RWPE2 (cell line): ENCODE results near the gene C3AR1.

Experiments used
- ATAC-seq: fragments of 200-7000 bp; cut with Tn5 transposase; 3 replicates; pipeline ENCODE4 v1.9.1; 2021; ENCODE audit warnings: low read depth
- DNase-seq: peaks from one replicate; pipeline ENCODE4 v3.0.0-alpha.2; 2020; ENCODE audit warnings: low spot score
- H3K27ac ChIP-seq: fragments of 450-650 bp; 2 replicates; pipeline ENCODE4 v1.5.1; 2017; ENCODE audit warnings: mild to moderate bottlenecking; ENCODE audit not compliant: poor library complexity, severe bottlenecking
- H3K27me3 ChIP-seq: fragments of 250-450 bp; sonication (Bioruptor Pico); 2 replicates; pipeline ENCODE4 v1.5.1; 2021; ENCODE audit warnings: mild to moderate bottlenecking, moderate library complexity; ENCODE audit not compliant: insufficient read depth, poor library complexity, severe bottlenecking
- H3K36me3 ChIP-seq: fragments of 250-450 bp; sonication (Bioruptor Pico); 2 replicates; pipeline ENCODE4 v1.5.1; 2020; ENCODE audit warnings: low read depth, mild to moderate bottlenecking, moderate library complexity
- H3K4me1 ChIP-seq: fragments of 250-450 bp; sonication (Bioruptor Pico); 2 replicates; pipeline ENCODE4 v1.5.1; 2021; ENCODE audit warnings: mild to moderate bottlenecking, moderate library complexity; ENCODE audit not compliant: insufficient read depth, poor library complexity, severe bottlenecking
- H3K4me3 ChIP-seq: fragments of 250-450 bp; sonication (Bioruptor Pico); 2 replicates; pipeline ENCODE4 v1.5.1; 2021; ENCODE audit warnings: mild to moderate bottlenecking, moderate library complexity; ENCODE audit not compliant: severe bottlenecking
- H3K9me3 ChIP-seq: fragments of 250-450 bp; sonication (Bioruptor Pico); 2 replicates; pipeline ENCODE4 v1.5.1; 2021; ENCODE audit warnings: mild to moderate bottlenecking, moderate library complexity; ENCODE audit not compliant: severe bottlenecking
- TF ChIP-seq, protein P1 (sequence below): fragments of 450-650 bp; IDR thresholded peaks from one replicate; pipeline ENCODE4 v1.5.1; 2017; ENCODE audit warnings: mild to moderate bottlenecking, moderate library complexity; ENCODE audit not compliant: poor library complexity, severe bottlenecking

C3AR1 gene

GRCh38 chr12:8082808-8083100, 16.6 kb upstream of the C3AR1 start:
- H3K4me1 ChIP-seq, result peaks cover 3% of the 10 kb centered on the region
- peak overlapping the region; percentile 65 for H3K27ac ChIP-seq

GRCh38 chr12:8081251-8081920, 15.2 kb upstream of the C3AR1 start:
- TF ChIP-seq, protein P1, sequence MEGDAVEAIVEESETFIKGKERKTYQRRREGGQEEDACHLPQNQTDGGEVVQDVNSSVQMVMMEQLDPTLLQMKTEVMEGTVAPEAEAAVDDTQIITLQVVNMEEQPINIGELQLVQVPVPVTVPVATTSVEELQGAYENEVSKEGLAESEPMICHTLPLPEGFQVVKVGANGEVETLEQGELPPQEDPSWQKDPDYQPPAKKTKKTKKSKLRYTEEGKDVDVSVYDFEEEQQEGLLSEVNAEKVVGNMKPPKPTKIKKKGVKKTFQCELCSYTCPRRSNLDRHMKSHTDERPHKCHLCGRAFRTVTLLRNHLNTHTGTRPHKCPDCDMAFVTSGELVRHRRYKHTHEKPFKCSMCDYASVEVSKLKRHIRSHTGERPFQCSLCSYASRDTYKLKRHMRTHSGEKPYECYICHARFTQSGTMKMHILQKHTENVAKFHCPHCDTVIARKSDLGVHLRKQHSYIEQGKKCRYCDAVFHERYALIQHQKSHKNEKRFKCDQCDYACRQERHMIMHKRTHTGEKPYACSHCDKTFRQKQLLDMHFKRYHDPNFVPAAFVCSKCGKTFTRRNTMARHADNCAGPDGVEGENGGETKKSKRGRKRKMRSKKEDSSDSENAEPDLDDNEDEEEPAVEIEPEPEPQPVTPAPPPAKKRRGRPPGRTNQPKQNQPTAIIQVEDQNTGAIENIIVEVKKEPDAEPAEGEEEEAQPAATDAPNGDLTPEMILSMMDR, result no peak
- no peaks in the 10 kb centered on the region for H3K27me3 ChIP-seq
- H3K4me1 ChIP-seq, result peaks cover 3% of the 10 kb centered on the region
- DNase-seq, result no peak
- H3K4me3 ChIP-seq, result peak overlapping the region; percentile 60
- no peaks in the 10 kb centered on the region for H3K9me3 ChIP-seq
- ATAC-seq, result no peak
- no peaks in the 10 kb centered on the region for H3K36me3 ChIP-seq
- peak overlapping the region; percentile 65 for H3K27ac ChIP-seq

More at GRCh38 chr12:8082808-8083100, 16.6 kb upstream of the C3AR1 start:
- Histone ChIP-seq H3K27me3 (no peaks in the 10 kb centered on the region), H3K4me3 (peak overlapping the region; percentile 60), H3K9me3 (no peaks in the 10 kb centered on the region), H3K36me3 (no peaks in the 10 kb centered on the region)
- DNase-seq (no peak), ATAC-seq (no peak)
- TF ChIP-seq, protein P1, result no peak

DNA sequence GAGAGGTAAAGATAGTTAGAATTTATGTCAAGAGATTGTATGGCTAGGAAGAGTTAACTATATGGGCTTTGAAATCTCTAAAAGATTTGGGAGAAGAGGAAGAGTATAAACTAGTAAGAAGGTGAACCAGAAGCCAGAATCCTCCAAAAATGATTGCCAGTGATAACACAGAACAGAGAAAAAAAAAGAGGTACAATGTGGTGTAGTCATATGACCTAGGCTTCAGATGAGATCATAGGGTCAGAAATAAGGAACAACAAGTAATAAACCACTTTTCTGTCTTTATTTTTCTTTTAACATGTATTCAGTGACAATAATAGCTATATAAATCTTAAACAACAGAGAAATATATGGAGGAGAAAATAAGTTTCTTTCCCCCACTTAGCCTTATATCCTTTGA, 14.0 kb upstream of the C3AR1 start:
- ATAC-seq (no peak), DNase-seq (no peak)
- H3K4me3 ChIP-seq, result no peak overlapping the region
- no peak overlapping the region for H3K27ac ChIP-seq
- H3K36me3 ChIP-seq, result no peaks in the 10 kb centered on the region
- peaks cover 3% of the 10 kb centered on the region for H3K4me1 ChIP-seq
- H3K27me3 ChIP-seq, result no peaks in the 10 kb centered on the region
- TF ChIP-seq, protein P1, result no peak
- H3K9me3 ChIP-seq, result no peaks in the 10 kb centered on the region

DNA sequence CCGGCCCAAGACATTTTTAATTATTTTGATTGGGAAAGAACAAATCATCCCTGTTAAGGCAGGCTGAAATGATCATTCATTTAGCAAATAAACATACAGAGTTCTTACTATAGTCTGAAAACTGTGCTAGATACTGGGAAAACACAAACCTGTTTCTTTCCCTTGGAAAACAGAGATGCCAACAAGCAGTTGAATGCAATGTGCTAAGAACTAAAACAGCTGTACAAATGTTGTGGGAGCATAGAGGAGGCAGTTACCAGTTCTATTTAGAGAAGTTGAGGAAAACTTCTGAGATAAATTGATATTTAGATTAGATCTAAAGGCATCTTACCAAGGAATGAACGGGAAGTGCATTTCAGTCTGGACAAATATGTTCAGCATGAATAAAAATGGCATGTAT, 12.8 kb upstream of the C3AR1 start:
- Histone ChIP-seq H3K4me3 (no peak overlapping the region), H3K36me3 (no peaks in the 10 kb centered on the region), H3K27me3 (no peaks in the 10 kb centered on the region), H3K9me3 (no peaks in the 10 kb centered on the region), H3K27ac (no peak overlapping the region), H3K4me1 (peaks cover 3% of the 10 kb centered on the region)
- no peak for ATAC-seq
- TF ChIP-seq, protein P1, result no peak
- DNase-seq, result no peak

DNA sequence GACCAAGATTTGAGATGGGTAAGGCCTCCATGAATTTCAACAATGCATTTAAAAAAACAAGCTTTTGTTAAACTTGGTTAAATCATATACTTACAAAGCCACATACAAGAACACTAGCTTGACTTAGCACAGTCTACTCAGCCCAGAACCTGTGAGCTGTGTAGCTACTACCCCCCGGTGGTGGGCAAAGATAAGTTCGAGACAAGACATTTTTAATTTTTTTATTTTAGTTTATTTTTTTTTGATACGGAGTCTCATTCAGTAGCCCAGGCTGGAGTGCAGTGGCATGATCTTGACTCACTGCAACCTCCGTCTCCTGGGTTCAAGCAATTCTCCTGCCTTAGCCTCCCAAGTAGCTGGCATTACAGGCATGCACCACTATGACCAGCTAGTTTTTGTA, 12.2 kb upstream of the C3AR1 start:
- H3K9me3 ChIP-seq, result no peaks in the 10 kb centered on the region
- no peak overlapping the region for H3K4me3 ChIP-seq
- no peaks in the 10 kb centered on the region for H3K36me3 ChIP-seq
- no peaks in the 10 kb centered on the region for H3K27me3 ChIP-seq
- ATAC-seq, result no peak; the same call in 2 of the 3 replicates
- H3K4me1 ChIP-seq, result peaks cover 3% of the 10 kb centered on the region
- no peak overlapping the region for H3K27ac ChIP-seq
- no peak for DNase-seq
- TF ChIP-seq, protein P1, result peak; percentile 52
